Liver (tissue), 3 donors: ENCODE data around the gene GGCX.

Source experiments
- CTCF ChIP-seq: fragments of 150-350 bp; IDR thresholded peaks from 2 replicates; pipeline ENCODE4 v1.5.1; 2017; ENCODE audit warnings: improper control_type of control experiment, low read depth, low read length; ENCODE audit not compliant: missing input control
- EGR1 ChIP-seq, 2 donors: IDR thresholded peaks; 2 replicates each; pipeline ENCODE4 v1.6.1; 2016 to 2018; ENCODE audit warnings: antibody characterized with exemption in 2 of 2, low read depth in 2 of 2
- MAX ChIP-seq: IDR thresholded peaks from 2 replicates; pipeline ENCODE4 v1.6.1; 2016; ENCODE audit warnings: antibody characterized with exemption
- SP1 ChIP-seq: IDR thresholded peaks from 2 replicates; pipeline ENCODE4 v1.6.1; 2018; ENCODE audit warnings: antibody characterized with exemption, mild to moderate bottlenecking
- donor health status: healthy.
- donor health status: healthy.

GRCh38 chr2:85541262-85541661, 20.0 kb downstream of the GGCX start:
- no peak for TF ChIP-seq MAX
- TF ChIP-seq CTCF, result no peak
- no peak for TF ChIP-seq EGR1 (IDR thresholded peaks at IDR 0.05; ENCODE audit: low read depth in 2 of 2)
- no peak for TF ChIP-seq SP1
